IMR-90 (cell line): Measurements from ENCODE around the gene NAGK. TPM values are rescaled to one million over a fixed set of nuclear protein-coding genes. Genes with fewer than 3 reads are reported as not detected.

Experiments
- ATAC-seq: fragments of 200-7000 bp; cut with Tn5 transposase; 2 replicates; pipeline ENCODE4 v1.9.1; 2020; ENCODE audit warnings: low read depth, mild to moderate bottlenecking, moderate library complexity
- BruUV-seq: library from RNA; stranded (reverse); fragments of 400-500 nt; replicated peaks from 2 replicates; lab custom pipeline; 2021; lab: Mats Ljungman, UMichigan
- CTCF ChIA-PET: fragments of 300-600 bp; formaldehyde crosslinking; extraction: SDS; loops from one replicate; lab custom pipeline; 2021; ENCODE audit warnings: antibody characterized with exemption; lab: Yijun Ruan, JAX
- POLR2A ChIA-PET: fragments of 300-600 bp; sonication (Branson Sonifier 250); formaldehyde crosslinking; loops from one replicate; lab custom pipeline; 2022; ENCODE audit warnings: antibody characterized with exemption; ENCODE audit not compliant: unreplicated experiment; lab: Charles Lee
- DNase-seq: peaks from one replicate; pipeline ENCODE4 v3.0.0; 2013
- H2AFZ ChIP-seq: replicated peaks from 2 replicates; pipeline ENCODE3; 2013; ENCODE audit warnings: low read length, mild to moderate bottlenecking; ENCODE audit not compliant: poor library complexity
- H2AK5ac ChIP-seq: 2 replicates; pipeline ENCODE4 v1.6.1; 2013; ENCODE audit warnings: low read depth, low read length, inconsistent platforms
- H2AK9ac ChIP-seq: replicated peaks from 2 replicates; pipeline ENCODE3; 2013; ENCODE audit warnings: mild to moderate bottlenecking, low read depth, low read length, moderate library complexity; ENCODE audit not compliant: poor library complexity
- H2BK120ac ChIP-seq: 2 replicates; pipeline ENCODE4 v1.6.1; 2013; ENCODE audit warnings: low read depth, low read length, inconsistent platforms
- H2BK15ac ChIP-seq: 3 replicates; pipeline ENCODE4 v1.6.1; 2013; ENCODE audit warnings: low read depth, low read length, inconsistent platforms
- H2BK20ac ChIP-seq: 2 replicates; pipeline ENCODE4 v1.6.1; 2013; ENCODE audit warnings: low read depth, mild to moderate bottlenecking, inconsistent platforms, low read length, moderate library complexity
- H2BK5ac ChIP-seq: 2 replicates; pipeline ENCODE4 v1.6.1; 2013; ENCODE audit warnings: mild to moderate bottlenecking, low read depth, low read length, inconsistent platforms; ENCODE audit not compliant: poor library complexity, severe bottlenecking
- H3K14ac ChIP-seq: replicated peaks from 2 replicates; pipeline ENCODE4 v1.6.1; 2013; ENCODE audit warnings: low read depth, low read length, inconsistent platforms
- H3K18ac ChIP-seq: 2 replicates; pipeline ENCODE4 v1.6.1; 2013; ENCODE audit warnings: low read depth, low read length, control low read depth
- H3K23ac ChIP-seq: 2 replicates; pipeline ENCODE4 v1.6.1; 2013; ENCODE audit warnings: low read depth, low read length, inconsistent platforms
- H3K27ac ChIP-seq: 2 replicates; pipeline ENCODE4 v1.5.1; 2013; ENCODE audit warnings: mild to moderate bottlenecking, control low read depth, low read length; ENCODE audit not compliant: insufficient read depth
- H3K27me3 ChIP-seq: 2 replicates; pipeline ENCODE4 v1.6.1; 2013; ENCODE audit warnings: low read length; ENCODE audit not compliant: control insufficient read depth, insufficient read depth
- H3K36me3 ChIP-seq: 2 replicates; pipeline ENCODE4 v1.6.1; 2013; ENCODE audit warnings: low read length, mixed read lengths; ENCODE audit not compliant: control insufficient read depth, insufficient read depth
- H3K4ac ChIP-seq: 2 replicates; pipeline ENCODE4 v1.6.1; 2013; ENCODE audit warnings: low read depth, low read length, inconsistent platforms
- H3K4me1 ChIP-seq: 2 replicates; pipeline ENCODE4 v1.6.1; 2013; ENCODE audit warnings: low read length, mixed read lengths; ENCODE audit not compliant: control insufficient read depth, insufficient read depth
- H3K4me2 ChIP-seq: 2 replicates; pipeline ENCODE4 v1.6.1; 2013; ENCODE audit warnings: low read depth, mild to moderate bottlenecking, control low read depth, low read length, moderate library complexity
- H3K4me3 ChIP-seq: 2 replicates; pipeline ENCODE4 v1.5.1; 2013; ENCODE audit warnings: low read depth, mild to moderate bottlenecking, control low read depth, low read length, moderate library complexity; ENCODE audit not compliant: insufficient read depth
- H3K56ac ChIP-seq: 2 replicates; pipeline ENCODE4 v1.6.1; 2013; ENCODE audit warnings: low read length, inconsistent platforms; ENCODE audit not compliant: insufficient read depth; ENCODE audit errors: extremely low read depth
- H3K79me1 ChIP-seq, 2 experiments: 2 replicates each; pipeline ENCODE4 v1.6.1; 2013; ENCODE audit warnings: low read length in 2 of 2, inconsistent platforms in 1 of 2, low read depth in 1 of 2
- H3K9ac ChIP-seq: 2 replicates; pipeline ENCODE4 v1.6.1; 2013; ENCODE audit warnings: low read depth, low read length, control low read depth
- H3K9me1 ChIP-seq: 2 replicates; pipeline ENCODE4 v1.6.1; 2013; ENCODE audit warnings: low read length, inconsistent platforms; ENCODE audit not compliant: insufficient read depth
- H3K9me3 ChIP-seq: 2 replicates; pipeline ENCODE4 v1.6.1; 2013; ENCODE audit warnings: low read length; ENCODE audit not compliant: control insufficient read depth, insufficient read depth
- H4K20me1 ChIP-seq: 2 replicates; pipeline ENCODE4 v1.6.1; 2013; ENCODE audit warnings: low read length, inconsistent platforms; ENCODE audit not compliant: insufficient read depth
- H4K5ac ChIP-seq: 2 replicates; pipeline ENCODE4 v1.6.1; 2013; ENCODE audit warnings: mild to moderate bottlenecking, low read depth, low read length, control low read depth
- H4K8ac ChIP-seq, 2 experiments: 2 replicates each; pipeline ENCODE4 v1.6.1; 2013; ENCODE audit warnings: low read depth in 2 of 2, low read length in 2 of 2, control low read depth in 1 of 2, inconsistent platforms in 1 of 2
- H4K91ac ChIP-seq: 2 replicates; pipeline ENCODE4 v1.6.1; 2013; ENCODE audit warnings: low read depth, low read length, inconsistent platforms; ENCODE audit not compliant: insufficient read depth
- CEBPB ChIP-seq: IDR thresholded peaks from 2 replicates; pipeline ENCODE4 v1.6.1; 2012; ENCODE audit warnings: low read depth, low read length, improper control_type of control experiment
- MAZ ChIP-seq: IDR thresholded peaks from 2 replicates; pipeline ENCODE4 v1.6.1; 2012; ENCODE audit warnings: low read depth, mild to moderate bottlenecking, low read length, improper control_type of control experiment, moderate library complexity, borderline replicate concordance
- RCOR1 ChIP-seq: IDR thresholded peaks from 2 replicates; pipeline ENCODE4 v1.6.1; 2012; ENCODE audit warnings: mild to moderate bottlenecking, low read length, improper control_type of control experiment; ENCODE audit not compliant: insufficient replicate concordance
- dilution Hi-C: fragments of 300-500 bp; cut with HindIII; formaldehyde crosslinking; loops from one replicate; pipeline ENCODE4 v1.14.3; 2018; ENCODE audit warnings: low sequenced_read_pairs; ENCODE audit not compliant: unreplicated experiment
- in situ Hi-C: fragments of 300-500 bp; cut with MboI; formaldehyde crosslinking; loops from 3 replicates; pipeline ENCODE4 v1.14.3; 2019; ENCODE audit warnings: low sequenced_read_pairs, inconsistent platforms, mixed read lengths
- intact Hi-C: fragments of 100-400 bp; cut with micrococcal nuclease; formaldehyde crosslinking; loops from 2 replicates; pipeline ENCODE4 v1.10.0; 2022
- polyA plus RNA-seq, 3 experiments: library from polyadenylated mRNA; depleted of rRNA; stranded (reverse); fragments of >200 nt; gene quantifications; 2 replicates each; pipeline ENCODE4 v1.2.3, GENCODE V29; 2012; ENCODE audit warnings: low replicate concordance in 1 of 3
- total RNA-seq: library from RNA; depleted of rRNA; stranded (reverse); fragments of >200 nt; gene quantifications from 2 replicates; pipeline ENCODE4 v1.2.3, GENCODE V29; 2012

NAGK gene
- total and polyA plus RNA-seq, 2 of the 4 experiments (the other 2 are of a cell fraction) = 60.4 to 146 TPM

DNA sequence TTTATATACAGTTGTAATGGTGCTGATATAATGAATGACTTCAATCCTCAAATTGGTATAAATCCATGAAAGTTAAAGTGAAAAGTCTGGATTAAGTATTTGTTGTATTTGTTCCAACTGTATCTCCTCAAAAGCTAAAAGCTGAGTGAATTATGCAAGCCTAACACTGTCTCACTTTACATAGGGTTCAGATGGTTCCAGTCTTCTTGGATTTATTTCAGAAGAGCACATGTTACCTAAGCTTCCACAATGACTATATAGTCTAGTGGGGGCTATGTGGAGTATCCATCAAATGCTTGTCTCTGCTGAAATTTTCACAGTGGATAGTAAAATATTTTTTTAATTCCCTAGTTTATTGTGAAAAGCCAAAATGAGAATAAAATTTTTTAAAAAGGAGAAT lies 48.6 kb downstream of the NAGK start:
- H3K23ac ChIP-seq = no peak overlapping the region
- BruUV-seq = no TSS peak
- no peak overlapping the region for H2AFZ ChIP-seq
- H3K36me3 ChIP-seq = peaks cover 26% of the 10 kb centered on the region
- no peak overlapping the region for H4K8ac ChIP-seq
- no peaks in the 10 kb centered on the region for H3K9me3 ChIP-seq
- CTCF ChIA-PET = no interaction called here
- POLR2A ChIA-PET = no interaction called here
- dilution Hi-C loops (no loop called here), intact Hi-C loops (no loop called here), in situ Hi-C loops (no loop called here)
- no peak overlapping the region for H3K9ac ChIP-seq
- no peak overlapping the region for H3K4ac ChIP-seq
- no peak overlapping the region for H3K18ac ChIP-seq
- DNase-seq (no peak), ATAC-seq (no peak)
- H2AK5ac ChIP-seq = no peak overlapping the region
- no peak overlapping the region for H2BK20ac ChIP-seq
- H3K9me1 ChIP-seq = no peaks in the 10 kb centered on the region; the same call in 1 of the 2 replicates
- no peak overlapping the region for H2BK5ac ChIP-seq
- no peak overlapping the region for H4K91ac ChIP-seq
- H3K27ac ChIP-seq = no peak overlapping the region
- H3K4me3 ChIP-seq = no peak overlapping the region
- no peak overlapping the region for H4K5ac ChIP-seq
- H2BK15ac ChIP-seq = no peak overlapping the region
- H2BK120ac ChIP-seq = no peak overlapping the region
- TF ChIP-seq CEBPB (no peak), RCOR1 (no peak), MAZ (no peak)
- no peaks in the 10 kb centered on the region for H3K27me3 ChIP-seq
- no peaks in the 10 kb centered on the region; the same call in 1 of the 2 replicates for H4K20me1 ChIP-seq
- peaks cover 8 to 44% of the 10 kb centered on the region in 2 experiments; a peak in 3 of 4 replicates for H3K79me1 ChIP-seq
- no peak overlapping the region for H3K56ac ChIP-seq
- no peak overlapping the region for H3K14ac ChIP-seq
- H2AK9ac ChIP-seq = no peak overlapping the region
- no peaks in the 10 kb centered on the region for H3K4me1 ChIP-seq
- H3K4me2 ChIP-seq = no peak overlapping the region
